GM12892 (cell line): ENCODE results near the gene TTR. TPM values are rescaled to one million over a fixed set of nuclear protein-coding genes. Genes with fewer than 3 reads are reported as not detected.

ENCODE experiments used
- DNase-seq: peaks from one replicate; pipeline ENCODE4 v3.0.0; 2011; ENCODE audit not compliant: insufficient read length
- FAIRE-seq: peaks from 2 replicates; lab custom pipeline; 2011; peaks lifted over from hg19 to GRCh38; lab: Jason Lieb, UNC
- POLR2A ChIP-seq: IDR thresholded peaks from 2 replicates; pipeline ENCODE4 v1.6.1; 2011; ENCODE audit warnings: low read depth, low read length, control low read depth
- POLR2AphosphoS5 ChIP-seq: IDR thresholded peaks from 2 replicates; pipeline ENCODE4 v1.6.1; 2011; ENCODE audit warnings: low read depth, low read length, control low read depth
- TAF1 ChIP-seq: IDR thresholded peaks from 2 replicates; pipeline ENCODE4 v1.6.1; 2011; ENCODE audit warnings: low read depth, mild to moderate bottlenecking, control low read depth, low read length, borderline replicate concordance
- polyA plus RNA-seq: library from polyadenylated mRNA; unstranded; fragments of >200 nt; gene quantifications from one replicate; pipeline ENCODE4 v1.2.1, GENCODE V29; 2012; ENCODE audit warnings: missing spikeins, inconsistent platforms; ENCODE audit not compliant: missing spikeins

Gene TTR
- polyA plus RNA-seq = not detected

- DNase-seq = no peak
- FAIRE-seq = no peak
- no peak for TF ChIP-seq POLR2A
- no peak for TF ChIP-seq TAF1
- no peak for TF ChIP-seq POLR2AphosphoS5
These were observed at the start of gene TTR for GRCh38 chr18:31591628-31592027. Gene TTR, plus strand, starts transcription at chr18:31591877. Its CDS starts 26 bp downstream, at chr18:31591903.

GRCh38 chr18:31546476-31546875, 45.2 kb upstream of the TTR start:
- no peak for DNase-seq
- FAIRE-seq = no peak
- TF ChIP-seq POLR2AphosphoS5 (no peak), TAF1 (no peak)

- TF ChIP-seq POLR2A (no peak), TAF1 (no peak), POLR2AphosphoS5 (no peak)
- DNase-seq (no peak), FAIRE-seq (no peak)
These were observed 42.8 kb upstream of the TTR start for GRCh38 chr18:31548853-31549252.

GRCh38 chr18:31549416-31549815, 42.3 kb upstream of the TTR start:
- no peak for FAIRE-seq
- no peak for DNase-seq
- TF ChIP-seq TAF1 = no peak
- TF ChIP-seq POLR2AphosphoS5 = no peak
- no peak for TF ChIP-seq POLR2A

GRCh38 chr18:31551883-31552282, 39.8 kb upstream of the TTR start:
- FAIRE-seq = no peak
- TF ChIP-seq POLR2AphosphoS5 (no peak), TAF1 (no peak), POLR2A (no peak)
- DNase-seq = no peak

- TF ChIP-seq POLR2AphosphoS5 (no peak), TAF1 (no peak), POLR2A (no peak)
- FAIRE-seq = no peak
- no peak for DNase-seq
These were observed 37.9 kb upstream of the TTR start for GRCh38 chr18:31553800-31554199.

- FAIRE-seq (no peak), DNase-seq (no peak)
- TF ChIP-seq POLR2AphosphoS5 (no peak), POLR2A (no peak), TAF1 (no peak)
These were observed 36.9 kb upstream of the TTR start for GRCh38 chr18:31554776-31555175.

GRCh38 chr18:31555971-31556747, 35.5 kb upstream of the TTR start:
- DNase-seq (no peak), FAIRE-seq (peak; percentile 97)
- no peak for TF ChIP-seq POLR2A
- no peak for TF ChIP-seq POLR2AphosphoS5
- TF ChIP-seq TAF1 = no peak

- no peak for DNase-seq
- no peak for FAIRE-seq
- TF ChIP-seq TAF1 = no peak
- TF ChIP-seq POLR2A = no peak
- TF ChIP-seq POLR2AphosphoS5 = no peak
These were observed 34.2 kb upstream of the TTR start for GRCh38 chr18:31557446-31557845.

- TF ChIP-seq POLR2AphosphoS5 (no peak), POLR2A (no peak)
- DNase-seq = no peak
- no peak for FAIRE-seq
These were observed 33.1 kb upstream of the TTR start for GRCh38 chr18:31558567-31558966.

GRCh38 chr18:31562726-31563125, 29.0 kb upstream of the TTR start:
- FAIRE-seq (no peak), DNase-seq (no peak)
- no peak for TF ChIP-seq TAF1
- TF ChIP-seq POLR2AphosphoS5 = no peak
- TF ChIP-seq POLR2A = no peak

- FAIRE-seq (no peak), DNase-seq (no peak)
- no peak for TF ChIP-seq TAF1
These were observed 27.9 kb upstream of the TTR start for GRCh38 chr18:31563778-31564177.

GRCh38 chr18:31565345-31565744, 26.3 kb upstream of the TTR start:
- TF ChIP-seq TAF1 (no peak), POLR2AphosphoS5 (no peak), POLR2A (no peak)
- no peak for FAIRE-seq
- no peak for DNase-seq
